Adrenal gland (tissue), 12 donors: ENCODE results near the gene EDEM3. TPM values are rescaled to one million over a fixed set of nuclear protein-coding genes. Genes with fewer than 3 reads are reported as not detected.

Source experiments
- DNase-seq, 7 donors: peaks; one replicate each; pipeline ENCODE4 v3.0.0-alpha.2; 2019 to 2020
- H3K27ac ChIP-seq, 5 donors: fragments of 200-600 bp; sonication (generic) in 4 of 5; 1 replicate in 3 of 5; 2 replicates in 2 of 5; pipeline versions ENCODE4 v1.5.1 to v1.8.0; 2016 to 2020; ENCODE audit warnings: mild to moderate bottlenecking in 1 of 5
- H3K27me3 ChIP-seq: fragments of 200-600 bp; 2 replicates; pipeline ENCODE4 v1.8.0; 2021
- H3K36me3 ChIP-seq, 2 donors: fragments of 200-600 bp; replicated peaks in 1 of 2; 1 replicate in 1 of 2; 2 replicates in 1 of 2; pipeline versions ENCODE4 v1.5.1 to v1.8.0; 2018 to 2022
- H3K4me1 ChIP-seq, 2 donors: fragments of 200-600 bp; replicated peaks in 1 of 2; 1 replicate in 1 of 2; 2 replicates in 1 of 2; pipeline versions ENCODE4 v1.5.1 to v1.8.0; 2018 to 2021
- H3K4me3 ChIP-seq, 4 donors: fragments of 200-600 bp; sonication (generic) in 3 of 4; one replicate each; pipeline ENCODE4 v1.5.1; 2016 to 2018
- H3K9me3 ChIP-seq, 3 donors: fragments of 200-600 bp; sonication (generic) in 1 of 3; replicated peaks in 1 of 3; 1 replicate in 2 of 3; 2 replicates in 1 of 3; pipeline versions ENCODE4 v1.5.1 to v1.8.0; 2016 to 2021
- POLR2A ChIP-seq, 2 donors: fragments of 450-650 bp; IDR thresholded peaks; one replicate each; pipeline ENCODE4 v1.6.1; 2017; ENCODE audit warnings: antibody characterized with exemption in 2 of 2, mild to moderate bottlenecking in 2 of 2, moderate library complexity in 1 of 2
- WGBS, 4 donors: extraction: QIAGEN DNeasy Blood & Tissue Kit in 2 of 4; methylation state at CpG; one replicate each; pipeline versions ENCODE4 v1.1.5 to v1.1.7; 2013 to 2017; 5-methylcytosine and 5-hydroxymethylcytosine counted together
- intact Hi-C, 2 donors: fragments of 100-400 bp; cut with DNase I; formaldehyde crosslinking; loops; one replicate each; pipeline versions ENCODE4 v1.14.1 to v1.15.0; 2022 to 2023
- polyA plus RNA-seq, 3 donors: library from polyadenylated mRNA; stranded (reverse); fragments of 200-250 nt in 2 of 3; fragments of 350-450 nt in 1 of 3; fragmentation: Illumina TruSeq in 1 of 3; extraction: RNeasy Lipid Tissue Mini Kit (QIAGEN cat#74804) in 1 of 3; gene quantifications; one replicate each; pipeline ENCODE4 v1.2.3, GENCODE V29; 2013 to 2014
- total RNA-seq, 9 donors: library from RNA; depleted of rRNA in 4 of 9; stranded (reverse); fragments of >200 nt in 4 of 9; fragments of 120-200 nt in 1 of 9; fragmentation: NEBNext Ultra II Directional in 1 of 9; extraction: Animal tissue kit (Norgen Biotek cat#: 25700) in 1 of 9; gene quantifications; one replicate each; pipeline versions ENCODE4 v1.1.0 to v1.2.4, GENCODE V29; 2013 to 2023
- TF ChIP-seq, protein P1 (sequence below), 6 experiments: fragments of 450-650 bp in 4 of 6; fragments of 200-600 bp in 2 of 6; sonication (generic) in 1 of 6; IDR thresholded peaks; 1 replicate in 5 of 6; 2 replicates in 1 of 6; pipeline versions ENCODE4 v1.5.1 to v1.8.0; 2016 to 2021; ENCODE audit warnings: antibody characterized with exemption in 6 of 6, mild to moderate bottlenecking in 2 of 6, moderate library complexity in 1 of 6
- donor health status: healthy with polysubstance abuse.
- donor health status: Bipolar disorder and iron deficiency.
- donor health status: DM: yes; HTN: yes; CAD: no.
- donor health status: DM: no; HTN: no; CAD: no.
- donor health status: DM: no; HTN: no; CAD: no.
- donor health status: DM: yes; HTN: yes; CAD: no.

EDEM3 gene
- total and polyA plus RNA-seq, 12 donors, result 6.5 to 61.2 (median 33.4) TPM

DNA sequence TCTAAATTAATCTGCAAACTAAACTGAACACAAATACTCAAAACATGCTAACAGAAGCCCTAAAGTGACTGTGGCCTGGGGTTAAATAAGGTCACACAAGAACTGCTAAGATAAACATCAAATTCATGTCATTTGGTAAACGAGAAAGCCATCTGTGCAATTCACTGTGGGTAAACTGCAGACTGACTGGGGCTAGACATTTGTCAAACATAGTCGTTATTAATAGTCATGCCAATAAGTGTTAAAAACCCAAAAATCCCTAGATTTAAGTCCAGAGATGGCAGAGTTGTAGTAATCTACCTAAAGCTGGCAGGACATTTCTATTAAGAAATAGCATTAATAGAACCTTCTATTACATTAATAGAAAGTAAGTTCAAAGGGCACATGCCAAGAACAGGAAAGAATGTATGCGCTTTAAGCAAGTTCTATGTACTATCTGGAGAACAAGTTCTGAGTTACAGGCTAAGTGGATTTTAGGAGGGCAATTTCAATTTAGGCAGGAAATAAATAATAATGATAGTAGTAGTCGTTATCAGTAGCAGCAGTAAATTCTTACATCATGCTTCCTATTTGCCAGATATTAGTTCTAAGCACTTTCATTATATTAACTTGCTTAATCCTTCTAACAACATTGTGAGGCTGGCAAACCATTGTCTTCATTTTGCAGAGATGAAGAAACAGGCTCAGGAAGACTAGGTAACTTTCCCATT, 8.6 kb downstream of the EDEM3 start:
- DNase-seq, result no peak
- no peak for TF ChIP-seq POLR2A (IDR thresholded peaks at IDR 0.05)
- TF ChIP-seq, protein P1, sequence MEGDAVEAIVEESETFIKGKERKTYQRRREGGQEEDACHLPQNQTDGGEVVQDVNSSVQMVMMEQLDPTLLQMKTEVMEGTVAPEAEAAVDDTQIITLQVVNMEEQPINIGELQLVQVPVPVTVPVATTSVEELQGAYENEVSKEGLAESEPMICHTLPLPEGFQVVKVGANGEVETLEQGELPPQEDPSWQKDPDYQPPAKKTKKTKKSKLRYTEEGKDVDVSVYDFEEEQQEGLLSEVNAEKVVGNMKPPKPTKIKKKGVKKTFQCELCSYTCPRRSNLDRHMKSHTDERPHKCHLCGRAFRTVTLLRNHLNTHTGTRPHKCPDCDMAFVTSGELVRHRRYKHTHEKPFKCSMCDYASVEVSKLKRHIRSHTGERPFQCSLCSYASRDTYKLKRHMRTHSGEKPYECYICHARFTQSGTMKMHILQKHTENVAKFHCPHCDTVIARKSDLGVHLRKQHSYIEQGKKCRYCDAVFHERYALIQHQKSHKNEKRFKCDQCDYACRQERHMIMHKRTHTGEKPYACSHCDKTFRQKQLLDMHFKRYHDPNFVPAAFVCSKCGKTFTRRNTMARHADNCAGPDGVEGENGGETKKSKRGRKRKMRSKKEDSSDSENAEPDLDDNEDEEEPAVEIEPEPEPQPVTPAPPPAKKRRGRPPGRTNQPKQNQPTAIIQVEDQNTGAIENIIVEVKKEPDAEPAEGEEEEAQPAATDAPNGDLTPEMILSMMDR (IDR thresholded peaks at IDR 0.05), result no peak
- Histone ChIP-seq H3K4me3 (no peak overlapping the region), H3K9me3 (no peaks in the 10 kb centered on the region), H3K4me1 (peaks cover 25 to 51% of the 10 kb centered on the region in 2 donors), H3K36me3 (no peaks in the 10 kb centered on the region), H3K27ac (peak overlapping the region in 3 of 5 donors; percentile 25 to 48 (median 27)), H3K27me3 (no peaks in the 10 kb centered on the region)
- WGBS, 4 donors, result 30 to 47% (median 36%) methylated on average over 4 of the region's 4 CpGs
- intact Hi-C loops, result no loop called here

DNA sequence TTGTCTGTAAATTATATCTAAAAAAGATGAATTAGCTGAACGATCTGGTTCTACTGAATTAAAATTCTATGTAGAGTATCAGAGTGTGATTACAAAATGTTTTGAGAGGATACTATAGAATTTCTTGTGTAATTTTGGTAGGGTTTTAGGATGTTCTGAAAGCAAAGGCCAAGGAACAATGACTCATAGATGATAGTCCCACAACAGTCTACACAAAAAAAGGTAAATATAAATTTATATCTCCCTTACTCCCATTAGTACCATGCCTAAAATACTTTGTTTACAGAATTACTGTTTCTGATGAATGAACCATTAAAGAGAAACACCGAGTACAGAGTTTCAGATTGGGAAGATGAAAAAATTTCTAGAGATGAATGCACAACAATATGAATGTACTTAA, 9.5 kb downstream of the EDEM3 start:
- Histone ChIP-seq H3K36me3 (no peaks in the 10 kb centered on the region), H3K4me3 (no peak overlapping the region), H3K27ac (peak overlapping the region in 2 of 5 donors; percentile 27 to 48), H3K9me3 (no peaks in the 10 kb centered on the region), H3K4me1 (peaks cover 25 to 49% of the 10 kb centered on the region in 2 donors), H3K27me3 (no peaks in the 10 kb centered on the region)
- WGBS, 4 donors, result 91 to 93% (median 93%) methylated on average over 2 of the region's 2 CpGs
- no peak for DNase-seq
- no peak for TF ChIP-seq POLR2A (IDR thresholded peaks at IDR 0.05)
- TF ChIP-seq, protein P1 (IDR thresholded peaks at IDR 0.05), result no peak
- intact Hi-C loops, result no loop called here

DNA sequence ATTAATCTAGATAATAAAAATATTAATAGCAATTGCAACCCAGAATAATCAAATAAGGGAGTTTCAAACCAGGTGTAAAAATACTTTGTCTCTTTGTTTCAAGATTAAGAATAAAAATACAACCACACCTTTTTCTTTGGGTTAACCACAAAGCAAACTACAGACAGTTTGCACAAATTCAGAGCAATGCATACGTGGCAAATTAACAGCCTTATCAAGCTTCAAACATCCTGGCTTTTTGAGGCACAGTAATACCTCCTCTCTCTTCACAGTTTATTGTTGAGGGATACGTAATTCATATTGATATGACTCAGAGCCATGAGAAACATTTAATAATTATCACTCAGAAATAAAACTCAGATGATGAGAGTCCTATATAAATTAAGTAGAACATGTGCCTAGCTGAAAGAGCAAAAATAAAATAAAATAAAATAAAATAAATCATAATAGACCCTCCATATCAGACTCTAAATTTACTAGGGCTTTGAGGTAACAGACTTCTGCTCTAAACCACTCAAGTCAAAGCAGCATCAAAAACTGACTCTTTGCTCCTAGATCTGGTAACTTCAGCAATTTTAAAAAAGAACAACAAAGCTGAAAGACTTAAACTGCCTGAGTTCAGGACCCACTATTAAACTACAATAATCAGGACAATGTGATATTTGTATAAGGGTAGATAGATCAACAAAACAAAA, 11.4 kb downstream of the EDEM3 start:
- Histone ChIP-seq H3K4me3 (no peak overlapping the region), H3K9me3 (no peaks in the 10 kb centered on the region), H3K27ac (no peak overlapping the region), H3K4me1 (peaks cover 13 to 30% of the 10 kb centered on the region in 2 donors), H3K27me3 (no peaks in the 10 kb centered on the region), H3K36me3 (no peaks in the 10 kb centered on the region)
- TF ChIP-seq, protein P1 (IDR thresholded peaks at IDR 0.05), result no peak
- TF ChIP-seq POLR2A (IDR thresholded peaks at IDR 0.05), result no peak
- DNase-seq, result no peak
- intact Hi-C loops, result no loop called here
- WGBS, 4 donors, result 72 to 78% (median 78%) methylated on average over 2 of the region's 2 CpGs

DNA sequence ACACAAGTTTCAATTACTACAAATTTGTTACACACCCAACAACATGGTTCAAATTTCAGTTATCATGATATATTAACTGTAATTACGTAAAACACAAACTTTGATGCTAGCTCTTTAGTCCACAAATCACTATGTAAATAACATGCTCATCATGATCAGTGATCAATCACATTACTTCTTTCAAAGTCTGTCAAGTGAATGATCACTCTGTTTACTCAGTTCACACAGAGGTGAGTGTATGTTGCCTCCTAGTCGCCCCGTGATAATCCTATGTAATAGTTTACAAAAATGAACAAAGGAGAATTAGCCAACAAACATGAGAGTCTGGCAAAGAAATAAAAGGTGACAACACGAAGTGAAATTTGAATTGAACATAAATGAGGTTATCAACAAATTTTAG, 14.3 kb downstream of the EDEM3 start:
- WGBS, 4 donors, result 68 to 90% (median 86%) methylated on average over 4 of the region's 4 CpGs
- Histone ChIP-seq H3K27me3 (no peaks in the 10 kb centered on the region), H3K4me3 (no peak overlapping the region), H3K4me1 (peaks cover under 1 to 11% of the 10 kb centered on the region in 2 donors), H3K36me3 (peaks cover 0 to 10% of the 10 kb centered on the region in 2 donors), H3K9me3 (no peaks in the 10 kb centered on the region), H3K27ac (no peak overlapping the region)
- TF ChIP-seq POLR2A (IDR thresholded peaks at IDR 0.05), result no peak
- TF ChIP-seq, protein P1 (IDR thresholded peaks at IDR 0.05), result no peak
- DNase-seq, result no peak
- intact Hi-C loops, result no loop called here
